ENCODE data around the gene FOXC2.
A peak's percentile ranks its signal among the peaks of the same experiment; 100 is the strongest.
"Not testable (repeated sequence)": the region's sequence is repeated elsewhere in the genome, so short reads cannot be mapped to it uniquely, and the experiment has no call there.

Gene FOXC2

DNA sequence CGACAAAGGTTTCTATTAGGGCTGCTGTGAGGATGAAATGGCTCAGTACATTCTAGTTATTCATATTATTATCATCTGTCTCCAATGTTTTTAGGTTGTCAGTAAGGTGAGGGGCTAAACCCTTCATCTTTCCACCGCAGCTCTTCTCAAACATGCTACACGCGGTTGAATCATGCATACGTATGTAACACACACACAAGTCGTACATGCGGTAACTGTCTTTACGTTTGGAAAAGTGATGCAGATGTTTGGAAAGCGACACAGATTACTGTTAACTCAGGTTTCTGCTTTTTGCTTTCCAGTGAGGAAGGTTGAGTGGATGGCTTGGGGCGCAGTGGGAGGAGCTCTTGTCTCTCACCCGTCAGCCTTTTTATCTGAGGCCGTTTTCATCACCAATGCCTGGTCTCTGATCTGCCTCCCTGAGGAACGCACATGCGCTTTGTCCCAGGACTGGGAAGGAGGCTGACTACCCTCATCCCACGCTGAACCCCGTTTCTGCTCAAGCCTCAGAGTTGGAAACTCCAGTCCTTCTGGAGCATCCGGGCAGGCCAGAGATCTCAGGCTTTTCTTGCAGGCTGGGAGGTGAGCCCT, 8.6 kb downstream of the FOXC2 start:
- DNase-seq, result no peak

DNA sequence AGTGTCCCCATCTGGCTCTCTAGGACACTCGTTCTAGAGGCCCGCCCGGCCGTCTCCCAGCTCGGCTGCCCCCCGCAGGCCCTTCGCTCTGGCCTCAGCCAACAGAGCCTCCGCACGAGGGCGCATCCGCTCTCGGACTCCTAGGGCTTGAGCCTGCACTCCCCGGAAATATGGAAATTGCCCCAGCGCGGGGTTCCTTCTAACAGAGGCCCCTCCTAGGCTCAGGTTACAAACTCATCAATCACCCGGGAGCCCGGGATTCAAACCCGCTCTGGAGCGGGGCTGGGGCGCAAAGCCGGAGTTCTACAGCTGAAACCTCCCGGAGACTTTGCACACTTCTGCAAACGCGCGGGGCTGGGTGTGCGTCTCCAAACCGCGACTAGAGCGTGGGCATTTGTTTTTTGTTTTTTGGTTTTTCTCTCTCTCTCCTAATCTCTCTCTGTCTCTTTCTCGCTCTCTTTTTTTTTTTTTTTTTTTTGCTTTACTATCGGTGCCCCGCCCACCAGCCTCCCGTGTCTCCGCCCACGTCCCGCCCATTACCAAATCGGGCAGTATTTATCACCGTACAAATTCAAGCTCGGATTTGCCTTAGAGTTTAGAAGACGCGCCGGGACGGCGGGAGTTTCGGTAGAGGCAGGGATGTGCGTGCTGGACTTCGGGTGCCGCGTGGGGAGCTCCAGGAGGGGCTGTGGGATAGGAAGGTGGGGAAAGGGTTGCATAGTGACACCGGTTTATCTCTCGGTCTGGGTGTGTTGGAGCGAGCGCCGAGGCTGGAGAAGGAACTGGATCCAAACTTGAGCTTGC, 9.3 kb downstream of the FOXC2 start:
- no peak for DNase-seq

DNA sequence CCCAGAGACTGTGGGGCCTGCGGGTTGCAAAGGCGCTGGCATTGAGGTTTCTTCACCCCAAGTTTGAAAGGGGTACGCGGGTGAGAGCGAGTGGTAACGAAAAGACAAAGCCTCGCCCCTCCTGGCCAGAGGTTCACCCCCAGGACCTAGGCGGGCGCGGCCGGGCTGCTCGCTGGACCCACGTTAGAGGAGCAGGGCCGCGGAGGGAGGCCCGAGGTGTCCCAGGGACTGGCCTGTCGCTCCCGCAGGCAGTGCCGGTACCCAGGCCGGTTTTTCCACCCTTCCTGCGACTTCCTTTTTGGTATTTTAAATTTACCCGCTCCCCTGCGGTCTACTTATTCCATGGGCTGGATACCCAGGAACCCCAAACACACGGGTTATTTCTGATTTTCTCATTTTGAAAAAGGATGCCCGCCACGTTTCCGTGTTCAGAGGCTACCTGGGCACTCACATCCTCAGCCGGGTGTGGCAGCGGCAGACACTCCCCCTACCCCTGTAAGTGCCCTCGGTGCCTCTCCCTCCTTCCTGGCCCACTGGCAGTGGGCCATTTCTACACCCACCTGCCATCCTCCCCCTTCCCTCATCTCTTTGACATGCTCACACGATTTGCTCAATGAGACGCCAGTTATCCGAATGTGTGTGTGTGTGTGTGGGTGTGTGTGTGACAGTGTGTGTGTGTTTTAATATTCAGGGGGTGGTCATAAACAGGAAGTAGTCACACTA, 10.1 kb downstream of the FOXC2 start:
- peak; percentile 3 for DNase-seq

DNA sequence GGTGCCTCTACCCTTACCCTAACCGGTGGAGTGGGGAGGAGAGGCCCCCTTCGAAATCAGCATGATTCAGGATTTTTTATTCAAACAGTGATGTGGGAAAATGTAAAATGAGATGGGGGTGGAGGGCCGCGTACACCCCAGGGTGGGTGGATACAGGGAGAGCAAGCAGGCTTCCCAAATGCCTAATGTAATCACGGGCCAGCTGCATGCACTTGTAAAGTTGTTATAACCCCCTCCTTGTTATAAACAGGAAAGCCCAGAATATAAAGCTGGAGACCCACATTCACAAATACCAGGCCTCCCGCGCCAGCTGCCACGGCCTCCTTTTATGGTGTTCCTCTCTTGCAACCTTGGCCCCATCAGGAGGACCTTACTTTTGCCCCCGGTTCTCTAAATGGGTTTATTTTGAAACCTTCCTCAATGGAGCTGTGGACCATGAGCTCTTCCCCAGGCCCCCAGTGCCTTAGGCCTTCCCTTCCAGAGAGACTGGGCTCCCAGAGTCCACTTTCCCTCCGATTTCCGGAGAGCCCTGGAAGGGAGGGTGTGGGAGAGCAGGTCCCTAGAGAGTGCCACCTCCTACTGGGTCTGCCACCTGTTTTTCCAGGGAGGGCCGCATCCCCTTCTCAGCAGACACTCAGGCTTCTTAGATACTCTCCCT, 10.8 kb downstream of the FOXC2 start:
- DNase-seq, result no peak

DNA sequence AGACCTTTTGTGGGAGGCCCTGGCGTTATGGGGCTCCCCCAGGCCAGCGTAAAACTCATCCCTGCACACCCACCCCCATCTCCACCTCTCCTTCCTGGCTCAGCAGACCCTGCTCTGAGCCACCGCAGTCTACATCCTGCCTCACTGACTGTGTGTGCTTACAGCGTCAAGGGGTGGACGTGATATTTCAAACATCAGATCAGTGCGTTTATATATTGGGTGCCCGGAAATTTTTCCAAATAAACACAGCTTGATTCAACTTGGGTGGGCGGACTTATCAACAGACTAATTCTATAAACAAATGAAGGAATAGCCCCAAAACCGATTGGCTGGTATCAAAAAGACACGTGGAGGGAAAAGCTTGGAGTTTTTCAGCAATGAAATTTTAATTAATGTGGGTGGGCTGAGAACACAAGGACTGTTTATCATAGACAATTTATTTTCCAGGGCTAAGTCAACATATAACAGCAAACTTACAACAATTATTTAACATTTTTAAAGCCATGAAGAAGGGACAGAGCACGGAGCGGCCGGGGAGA, 11.5 kb downstream of the FOXC2 start, which contains the start of gene FOXL1:
Gene FOXL1 (plus strand): TSS at position 489 of the 539 bp plus-strand sequence. CDS start 175 bp downstream, outside the sequence.
- no peak for DNase-seq

DNA sequence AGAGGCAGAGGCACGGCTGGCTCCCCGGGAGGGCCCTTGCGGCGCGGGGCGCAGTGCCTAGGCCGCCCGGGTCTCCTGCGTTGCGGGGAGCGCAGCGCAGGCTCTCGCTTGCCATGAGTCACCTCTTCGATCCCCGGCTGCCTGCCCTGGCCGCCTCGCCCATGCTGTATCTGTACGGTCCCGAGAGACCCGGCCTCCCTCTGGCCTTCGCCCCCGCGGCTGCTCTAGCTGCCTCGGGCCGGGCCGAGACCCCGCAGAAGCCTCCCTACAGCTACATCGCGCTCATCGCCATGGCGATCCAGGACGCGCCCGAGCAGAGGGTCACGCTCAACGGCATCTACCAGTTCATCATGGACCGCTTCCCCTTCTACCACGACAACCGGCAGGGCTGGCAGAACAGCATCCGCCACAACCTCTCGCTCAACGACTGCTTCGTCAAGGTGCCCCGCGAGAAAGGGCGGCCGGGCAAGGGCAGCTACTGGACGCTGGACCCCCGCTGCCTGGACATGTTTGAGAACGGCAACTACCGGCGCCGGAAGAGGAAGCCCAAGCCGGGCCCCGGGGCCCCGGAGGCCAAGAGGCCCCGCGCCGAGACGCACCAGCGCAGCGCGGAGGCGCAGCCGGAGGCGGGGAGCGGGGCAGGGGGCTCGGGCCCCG, 12.1 kb downstream of the FOXC2 start:
- no peak for DNase-seq

DNA sequence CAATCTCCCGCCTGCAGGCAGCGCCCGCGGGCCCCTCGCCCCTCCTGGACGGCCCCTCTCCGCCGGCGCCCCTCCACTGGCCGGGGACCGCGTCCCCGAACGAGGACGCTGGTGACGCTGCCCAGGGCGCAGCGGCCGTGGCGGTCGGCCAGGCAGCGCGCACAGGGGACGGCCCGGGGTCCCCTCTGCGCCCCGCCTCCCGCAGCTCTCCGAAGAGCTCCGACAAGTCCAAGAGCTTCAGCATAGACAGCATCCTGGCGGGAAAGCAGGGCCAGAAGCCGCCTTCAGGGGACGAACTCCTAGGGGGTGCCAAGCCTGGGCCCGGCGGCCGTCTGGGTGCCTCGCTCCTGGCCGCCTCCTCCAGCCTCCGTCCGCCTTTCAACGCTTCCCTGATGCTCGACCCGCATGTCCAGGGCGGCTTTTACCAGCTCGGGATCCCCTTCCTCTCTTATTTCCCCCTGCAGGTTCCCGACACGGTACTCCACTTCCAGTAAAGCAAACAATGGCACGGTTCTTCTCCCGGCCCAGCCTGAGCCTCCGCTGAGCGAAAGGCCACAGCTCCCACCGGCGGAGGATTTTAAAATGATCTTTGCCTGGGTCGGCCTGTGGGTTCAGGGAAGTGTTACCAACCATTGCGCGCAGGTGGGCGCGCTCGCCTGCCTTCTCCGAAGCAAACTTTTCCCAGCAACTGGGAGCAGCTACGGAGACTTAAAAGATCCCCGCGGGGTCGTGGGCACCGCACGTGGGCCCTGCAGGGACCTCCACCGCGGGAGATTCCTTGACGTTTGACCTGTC, 12.8 kb downstream of the FOXC2 start:
- no peak for DNase-seq

DNA sequence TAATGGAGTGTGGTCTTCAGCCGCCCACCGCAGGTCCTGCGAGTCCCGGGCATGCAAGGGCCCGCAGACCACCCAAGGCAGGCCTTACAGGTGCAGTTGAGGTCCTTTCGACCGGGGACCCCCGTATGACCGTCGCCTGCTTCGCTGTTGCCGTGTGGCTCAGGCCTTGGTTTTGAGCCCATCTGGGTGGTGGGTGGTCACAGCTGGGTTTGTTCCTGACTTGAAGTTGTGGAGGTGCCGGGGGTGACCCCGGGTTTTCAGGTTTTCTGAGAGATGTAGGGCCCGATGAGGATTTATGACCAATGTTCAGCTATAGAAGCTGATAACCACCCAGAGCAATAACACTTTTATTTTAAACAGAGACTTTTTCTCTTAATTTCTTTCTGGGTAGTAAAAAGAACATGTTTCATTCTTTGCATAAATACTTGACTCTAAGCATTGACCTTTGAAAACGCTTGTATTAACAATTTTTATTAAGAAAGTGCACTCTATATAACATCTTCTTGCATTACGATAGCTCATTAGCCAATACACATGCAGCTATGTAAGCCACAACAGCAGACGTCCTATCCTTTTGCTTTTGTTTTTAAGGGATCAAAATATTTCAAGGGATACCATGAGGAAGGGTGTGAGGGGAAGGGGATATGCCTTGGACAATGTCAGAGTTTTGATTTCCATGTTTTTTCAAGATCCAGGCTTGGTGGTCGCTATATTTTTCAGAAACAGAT, 13.6 kb downstream of the FOXC2 start:
- DNase-seq, result no peak

DNA sequence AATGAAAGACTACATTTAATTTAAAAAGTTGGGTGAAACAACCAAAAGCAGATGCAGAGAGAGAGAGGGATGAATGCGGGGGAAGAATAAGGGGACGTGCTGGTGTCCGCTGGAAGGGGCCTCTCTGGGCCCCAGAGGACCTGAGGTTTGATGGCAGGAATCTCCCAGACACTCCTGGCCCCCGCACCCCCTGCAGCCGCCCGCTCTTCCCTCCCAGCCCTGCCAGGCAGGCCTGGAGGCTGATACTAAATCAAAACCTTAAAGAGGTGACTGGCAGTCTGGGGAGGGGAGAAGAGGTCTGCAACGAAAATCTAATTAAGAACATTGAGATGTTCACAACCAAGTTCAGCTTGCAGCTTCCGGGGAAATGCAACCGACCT, 14.2 kb downstream of the FOXC2 start:
- no peak for DNase-seq

DNA sequence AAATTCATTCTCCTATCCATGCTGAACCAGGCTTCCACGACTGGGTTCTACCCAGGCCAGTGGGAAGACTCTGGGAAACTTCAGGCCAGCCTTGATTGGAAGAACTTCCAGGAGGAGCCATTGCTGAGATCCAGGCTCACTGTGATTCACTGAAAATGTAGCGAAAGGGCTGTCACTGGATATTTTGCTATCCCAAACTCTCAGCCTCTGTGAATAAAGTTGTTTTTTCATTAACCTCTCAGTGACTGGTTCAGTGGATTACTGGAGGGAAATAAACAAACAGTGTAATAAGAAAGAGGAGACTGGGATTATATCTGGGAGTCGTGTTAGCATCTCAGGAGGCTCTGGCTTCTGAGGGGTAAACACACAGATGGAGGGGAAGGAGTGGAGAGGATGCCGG, 14.8 kb downstream of the FOXC2 start:
- no peak for DNase-seq

DNA sequence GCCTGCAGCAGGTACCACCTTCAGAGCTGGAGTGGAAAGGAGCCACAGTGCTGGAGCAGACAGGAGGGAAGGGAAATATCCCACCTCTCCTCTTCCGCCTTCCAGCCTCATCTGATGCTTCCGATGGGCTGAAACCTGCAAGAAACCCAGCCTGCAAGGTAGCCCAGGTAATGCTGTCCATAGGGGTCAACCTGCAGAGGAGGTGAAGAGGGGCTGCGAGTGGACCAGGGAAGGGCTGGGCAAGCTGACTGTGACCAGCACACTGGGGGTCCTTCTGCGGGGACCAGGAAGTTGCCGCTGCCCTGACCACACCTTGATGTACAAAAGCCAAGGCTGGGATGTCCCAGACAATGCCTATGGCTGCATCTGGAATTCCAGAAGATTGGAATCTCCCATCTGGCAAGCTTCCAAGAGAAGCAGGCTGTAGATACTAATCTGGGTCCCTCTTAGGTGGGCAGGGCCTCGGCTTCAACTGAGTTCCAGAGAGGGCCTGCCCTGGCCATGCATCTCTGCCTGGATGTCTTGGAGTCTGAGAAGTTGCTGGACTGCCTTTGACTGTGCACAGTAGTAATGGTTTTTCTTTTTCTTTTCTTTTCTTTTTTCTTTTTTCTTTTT, 17.5 kb downstream of the FOXC2 start:
- DNase-seq, result no peak

DNA sequence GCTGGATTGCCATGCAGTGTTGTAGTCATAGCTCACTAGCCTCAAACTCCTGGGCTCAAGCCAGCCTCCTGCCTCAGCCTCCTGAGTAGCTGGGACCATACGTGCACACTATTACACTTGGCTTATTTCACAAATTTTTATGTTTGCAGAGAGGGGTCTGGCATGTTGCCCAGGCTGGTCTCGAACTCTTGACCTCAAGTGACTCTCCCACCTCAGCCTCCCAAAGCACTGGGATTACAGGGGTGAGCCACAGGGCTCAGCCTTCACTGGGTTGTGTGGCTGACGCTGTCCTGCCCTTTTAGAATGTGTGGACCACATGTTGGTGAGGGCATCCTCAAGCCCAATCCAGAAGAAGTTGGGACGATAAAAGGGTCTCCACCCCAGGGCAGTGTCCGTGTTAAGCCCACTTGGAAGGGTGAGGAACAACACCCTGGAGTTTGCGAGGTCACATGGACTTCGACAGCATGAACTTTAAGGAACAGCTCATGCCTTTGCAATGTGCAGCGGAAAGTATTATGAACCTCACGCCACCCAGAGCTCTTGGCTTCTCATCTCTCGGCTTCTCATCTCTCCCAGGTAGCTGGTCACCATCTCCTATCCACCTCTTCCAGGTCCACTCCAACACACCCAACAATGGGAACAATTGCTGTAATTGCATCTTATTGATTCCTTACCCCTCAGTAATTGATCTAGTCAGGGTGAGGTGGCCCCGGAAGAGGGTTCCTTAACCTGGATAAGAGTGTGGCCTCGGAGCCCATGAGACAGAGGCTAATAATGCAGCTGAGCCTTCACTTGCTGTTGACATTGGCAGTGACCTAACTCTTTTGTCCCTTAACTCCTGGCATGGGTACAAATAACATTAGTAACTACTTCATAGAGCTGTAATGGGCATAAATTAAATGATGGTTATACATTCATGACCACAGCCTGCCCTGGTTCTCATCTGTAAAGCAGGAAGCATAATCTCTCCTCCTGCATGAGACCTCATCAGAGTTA, 18.4 kb downstream of the FOXC2 start:
- DNase-seq, result no peak

DNA sequence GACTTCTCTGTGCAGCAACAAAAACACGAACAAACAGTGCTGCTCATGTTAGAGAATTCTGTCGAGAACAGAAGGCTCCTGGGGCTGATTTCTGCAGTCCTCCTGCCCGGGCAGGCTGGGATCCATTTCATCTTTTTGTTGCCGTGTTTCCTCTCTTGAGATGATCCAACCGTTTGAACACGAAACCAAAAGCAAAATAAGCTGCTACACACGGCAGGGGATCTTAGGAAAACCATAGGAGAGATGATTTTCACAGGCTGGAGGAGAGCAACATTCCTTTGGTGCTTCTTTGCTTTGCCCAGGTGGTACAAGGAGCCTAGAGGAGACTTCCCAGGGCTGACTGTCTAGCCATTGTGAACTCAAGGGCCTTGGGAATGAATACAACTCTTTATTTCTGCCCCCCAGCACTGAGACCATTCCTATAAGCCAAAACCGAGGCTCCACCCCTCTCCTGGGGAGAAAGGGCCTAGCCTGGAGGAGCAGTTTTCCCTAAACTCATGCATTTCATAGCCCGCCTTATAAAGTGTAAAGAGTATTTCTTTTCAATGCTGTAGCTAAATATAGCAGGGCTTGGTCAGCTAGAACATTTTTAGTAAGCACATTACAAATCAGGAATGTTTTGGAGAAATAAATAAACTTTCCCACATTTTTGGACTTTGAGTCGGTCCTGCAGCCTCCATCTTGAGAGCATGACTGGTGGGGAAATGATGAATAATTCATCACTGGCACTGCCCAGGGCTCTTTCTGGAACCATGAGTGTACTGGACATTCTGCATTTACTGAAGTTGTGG, 19.4 kb downstream of the FOXC2 start:
- no peak for DNase-seq

DNA sequence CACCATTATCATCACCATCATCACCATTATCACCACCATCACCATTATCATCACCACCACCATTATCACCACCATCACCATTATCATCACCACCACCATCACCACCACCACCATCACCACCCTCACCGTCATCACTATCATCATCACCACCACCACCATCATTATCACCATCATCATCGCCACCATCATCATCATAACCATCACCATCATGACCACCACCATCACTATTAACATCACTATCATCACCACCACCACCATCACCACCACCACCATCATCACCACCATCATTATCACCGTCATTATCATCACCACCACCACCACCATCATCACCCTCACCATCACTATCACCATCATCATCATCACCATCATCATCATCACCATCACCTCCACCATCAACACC, 20.9 kb downstream of the FOXC2 start:
- DNase-seq, result no peak

DNA sequence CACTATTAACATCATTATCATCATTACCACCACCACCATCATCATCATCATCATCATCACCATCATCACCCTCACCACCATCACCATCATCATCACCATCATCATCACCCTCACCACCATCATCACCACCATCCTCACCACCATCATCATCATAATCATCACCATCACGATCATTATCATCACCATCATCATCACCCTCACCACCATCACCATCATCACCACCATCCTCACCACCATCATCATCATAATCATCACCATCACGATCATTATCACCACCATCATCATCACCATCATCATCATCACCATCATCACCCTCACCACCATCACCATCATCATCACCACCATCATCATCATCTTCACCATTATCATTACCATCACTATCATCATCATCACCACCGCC, 21.3 kb downstream of the FOXC2 start:
- not testable (repeated sequence) for DNase-seq

DNA sequence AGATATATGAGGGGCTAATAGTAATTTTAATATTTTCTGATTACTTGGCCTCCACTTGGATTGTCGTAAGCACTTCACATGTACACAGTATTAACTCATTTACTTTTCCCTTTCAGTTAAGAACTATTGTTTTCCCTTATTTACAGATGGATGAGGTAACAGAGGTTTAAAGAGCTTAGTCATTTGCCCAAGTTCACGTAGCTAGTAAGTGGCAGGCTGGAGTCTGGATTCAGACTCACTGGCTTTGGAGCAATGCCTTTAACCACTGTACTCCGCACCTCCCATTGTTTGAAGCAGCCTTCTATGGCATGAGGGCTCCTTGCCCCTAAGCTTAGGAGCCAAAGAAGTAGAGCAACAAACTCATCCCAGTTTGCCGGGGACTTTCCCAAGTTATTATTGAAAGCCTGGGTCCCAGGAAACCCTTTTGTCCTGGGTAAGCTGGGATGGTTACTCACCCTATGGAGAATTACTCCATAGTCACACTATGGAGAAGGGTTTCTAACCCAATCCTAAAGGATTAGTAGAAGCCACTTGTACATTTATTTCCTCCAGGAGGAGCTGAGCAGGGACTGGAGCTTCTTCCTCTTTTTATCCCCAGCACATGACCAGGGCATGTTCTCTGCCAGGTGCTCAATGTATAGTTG, 24.0 kb downstream of the FOXC2 start:
- no peak for DNase-seq

DNA sequence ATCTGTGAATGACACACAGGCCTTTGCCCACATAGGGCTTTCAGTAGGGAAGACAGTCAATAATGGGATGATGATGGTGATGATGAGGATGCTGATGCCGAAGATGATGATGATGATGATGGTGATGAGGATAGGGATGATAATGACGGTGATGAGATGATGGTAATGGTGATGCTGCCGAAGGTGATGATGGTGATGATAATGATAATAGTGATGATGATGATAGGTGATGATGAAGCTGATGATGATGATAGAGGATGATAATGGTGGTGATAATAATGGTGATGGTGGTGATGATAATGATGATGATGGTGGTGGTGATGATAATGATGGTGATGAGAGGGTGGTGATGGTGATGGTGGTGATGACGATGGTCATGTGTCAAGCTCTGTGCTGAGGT, 24.6 kb downstream of the FOXC2 start:
- DNase-seq, result no peak

Measured in DMS79 treated with DMSO at 0.1 percent for 48 hours (cell line).